GM15510 (cell line): ENCODE measurements around the gene HERC3.

Source experiments
- POLR2A ChIP-seq: IDR thresholded peaks from 3 replicates; pipeline ENCODE4 v1.6.1; 2011; ENCODE audit warnings: borderline replicate concordance; ENCODE audit not compliant: insufficient read length; ENCODE audit errors: extremely low read depth

The HERC3 gene

DNA sequence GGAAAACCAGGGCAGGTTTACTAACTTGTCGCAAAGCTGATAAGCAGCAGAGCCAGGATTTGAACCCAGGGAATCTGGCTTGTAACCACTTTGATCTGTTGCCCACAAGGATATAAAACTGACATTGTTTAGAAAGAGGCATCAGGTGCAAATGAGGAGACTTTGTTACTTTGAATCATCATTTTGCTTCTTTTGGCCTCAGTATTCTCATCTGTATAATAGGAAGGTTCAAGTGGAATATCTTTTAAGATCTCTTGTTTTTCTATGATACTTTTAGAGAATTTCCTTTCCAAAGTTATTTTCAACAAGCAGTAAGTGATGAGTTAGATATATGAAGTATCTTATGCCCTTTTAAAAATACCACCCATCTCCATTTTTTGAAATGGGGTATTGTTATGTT, 163.2 kb downstream of the HERC3 start:
- TF ChIP-seq POLR2A: no peak

DNA sequence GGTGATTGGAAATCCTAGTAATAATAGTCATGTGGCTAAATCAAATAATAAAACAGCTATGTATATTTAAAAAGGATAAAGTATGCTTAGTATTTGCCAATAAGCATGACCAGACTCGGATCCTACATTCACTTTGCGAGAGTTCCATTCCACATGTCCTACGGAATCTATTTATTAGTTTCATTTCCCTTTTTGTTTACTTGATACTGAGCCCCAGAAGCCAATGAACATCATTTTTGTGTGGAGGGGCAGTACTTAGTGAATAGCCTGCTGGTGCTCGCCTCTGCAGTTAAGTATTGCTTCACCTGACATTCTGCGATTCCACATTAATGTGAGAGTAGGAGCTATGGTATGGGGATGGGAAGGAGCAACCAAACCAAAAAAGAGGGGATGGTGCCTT, 163.9 kb downstream of the HERC3 start:
- no peak for TF ChIP-seq POLR2A

DNA sequence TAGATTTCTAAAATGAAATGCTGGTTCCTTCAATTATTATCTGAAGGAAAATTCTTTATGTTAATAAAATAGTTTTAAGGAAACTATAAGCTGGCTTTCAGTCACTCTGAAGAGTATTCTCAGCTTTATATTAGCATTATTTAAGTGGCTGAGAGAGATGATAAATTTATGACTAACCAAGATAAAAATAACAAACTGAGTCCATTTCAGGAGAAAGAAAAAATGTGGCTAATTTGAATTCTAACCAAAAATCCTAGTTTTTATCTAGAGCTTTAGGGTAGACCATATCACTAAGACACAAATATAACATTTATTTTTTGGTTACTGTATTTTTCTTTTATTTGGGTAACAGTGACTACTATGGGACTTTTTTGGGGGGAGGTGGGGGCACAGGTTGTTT, 164.8 kb downstream of the HERC3 start:
- no peak for TF ChIP-seq POLR2A

DNA sequence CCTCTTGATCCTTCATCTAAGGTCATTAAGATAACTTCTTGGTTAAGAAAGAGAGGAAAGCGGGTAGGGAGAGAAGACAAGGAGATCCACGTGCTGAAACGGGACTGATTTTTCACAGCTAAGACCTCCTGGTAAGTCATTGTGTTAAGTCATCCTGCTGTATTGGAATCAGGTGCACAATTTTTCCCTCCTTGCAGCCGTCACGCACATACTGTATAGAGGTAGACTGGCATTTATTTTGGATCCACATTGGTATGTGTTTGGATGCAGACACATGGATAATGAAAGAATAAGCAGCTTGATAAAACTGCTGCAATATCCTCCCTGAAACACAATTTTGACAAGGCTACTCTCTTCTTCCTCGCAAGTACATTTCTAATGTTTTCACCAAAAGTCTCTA, 165.5 kb downstream of the HERC3 start:
- no peak for TF ChIP-seq POLR2A
